ENCODE measurements around the gene MYO5C. TPM values are rescaled to one million over a fixed set of nuclear protein-coding genes. Genes with fewer than 3 reads are reported as not detected.
"Not testable (repeated sequence)": the region's sequence is repeated elsewhere in the genome, so short reads cannot be mapped to it uniquely, and the experiment has no call there.

Gene MYO5C
- total RNA-seq, 1 experiment from 2014 or later = 0.16 TPM

- no peak overlapping the region for H3K4me3 ChIP-seq
- H3K27ac ChIP-seq = no peak overlapping the region
- H3K9me3 ChIP-seq (replicated peaks) = no peaks in the 10 kb centered on the region
- no peaks in the 10 kb centered on the region for H3K36me3 ChIP-seq
- peaks cover 49% of the 10 kb centered on the region for H3K4me1 ChIP-seq (replicated peaks)
- DNase-seq (ENCODE audit: low read depth in 1 of 2, low spot score in 2 of 2) = no peak
- H3K27me3 ChIP-seq (replicated peaks) = no peaks in the 10 kb centered on the region
These were observed 39.7 kb downstream of the MYO5C start for GRCh38 chr15:52255935-52256334.

- no peak for DNase-seq (ENCODE audit: low read depth in 1 of 2, low spot score in 2 of 2)
These were observed 40.6 kb downstream of the MYO5C start for GRCh38 chr15:52255008-52255407.

GRCh38 chr15:52254391-52254790 is 41.2 kb downstream of the MYO5C start:
- Histone ChIP-seq H3K36me3 (no peaks in the 10 kb centered on the region), H3K4me3 (no peak overlapping the region), H3K27me3 (replicated peaks) (no peaks in the 10 kb centered on the region), H3K27ac (no peak overlapping the region), H3K9me3 (replicated peaks) (no peaks in the 10 kb centered on the region), H3K4me1 (replicated peaks) (peaks cover 55% of the 10 kb centered on the region)
- DNase-seq (ENCODE audit: low read depth in 1 of 2, low spot score in 2 of 2) = no peak

More at GRCh38 chr15:52255008-52255407, 40.6 kb downstream of the MYO5C start:
- Histone ChIP-seq H3K9me3 (replicated peaks) (no peaks in the 10 kb centered on the region), H3K4me3 (no peak overlapping the region), H3K4me1 (replicated peaks) (peaks cover 55% of the 10 kb centered on the region), H3K27ac (no peak overlapping the region), H3K27me3 (replicated peaks) (no peaks in the 10 kb centered on the region), H3K36me3 (no peaks in the 10 kb centered on the region)

GRCh38 chr15:52252781-52253180 is 42.8 kb downstream of the MYO5C start:
- no peaks in the 10 kb centered on the region for H3K27me3 ChIP-seq (replicated peaks)
- peak in 1 of 2 experiments; percentile 80 for DNase-seq (ENCODE audit: low read depth in 1 of 2, low spot score in 2 of 2)
- H3K9me3 ChIP-seq (replicated peaks) = no peaks in the 10 kb centered on the region
- H3K4me3 ChIP-seq = no peak overlapping the region
- H3K27ac ChIP-seq = peak overlapping the region; percentile 33
- no peaks in the 10 kb centered on the region for H3K36me3 ChIP-seq
- H3K4me1 ChIP-seq (replicated peaks) = peaks cover 43% of the 10 kb centered on the region

- no peak overlapping the region for H3K27ac ChIP-seq
- no peaks in the 10 kb centered on the region for H3K36me3 ChIP-seq
- no peaks in the 10 kb centered on the region for H3K9me3 ChIP-seq (replicated peaks)
- DNase-seq (ENCODE audit: low read depth in 1 of 2, low spot score in 2 of 2) = no peak
- peaks cover 33% of the 10 kb centered on the region for H3K4me1 ChIP-seq (replicated peaks)
- no peak overlapping the region for H3K4me3 ChIP-seq
- no peaks in the 10 kb centered on the region for H3K27me3 ChIP-seq (replicated peaks)
These were observed 44.3 kb downstream of the MYO5C start for GRCh38 chr15:52251144-52251860.

- H3K4me1 ChIP-seq (replicated peaks) = peaks cover 12% of the 10 kb centered on the region
- no peak for DNase-seq (ENCODE audit: low read depth in 1 of 2, low spot score in 2 of 2)
These were observed 48.1 kb downstream of the MYO5C start for GRCh38 chr15:52247461-52247860.

GRCh38 chr15:52246686-52247431 is 48.7 kb downstream of the MYO5C start:
- Histone ChIP-seq H3K27ac (no peak overlapping the region), H3K36me3 (no peaks in the 10 kb centered on the region), H3K4me3 (no peak overlapping the region), H3K27me3 (replicated peaks) (no peaks in the 10 kb centered on the region), H3K9me3 (replicated peaks) (no peaks in the 10 kb centered on the region), H3K4me1 (replicated peaks) (peaks cover 9% of the 10 kb centered on the region)
- DNase-seq (ENCODE audit: low read depth in 1 of 2, low spot score in 2 of 2) = no peak

More at GRCh38 chr15:52247461-52247860, 48.1 kb downstream of the MYO5C start:
- Histone ChIP-seq H3K27me3 (replicated peaks) (no peaks in the 10 kb centered on the region), H3K4me3 (no peak overlapping the region), H3K9me3 (replicated peaks) (no peaks in the 10 kb centered on the region), H3K36me3 (no peaks in the 10 kb centered on the region), H3K27ac (no peak overlapping the region)

- Histone ChIP-seq H3K36me3 (no peaks in the 10 kb centered on the region), H3K27ac (no peak overlapping the region), H3K27me3 (replicated peaks) (no peaks in the 10 kb centered on the region), H3K9me3 (replicated peaks) (no peaks in the 10 kb centered on the region), H3K4me1 (replicated peaks) (no peaks in the 10 kb centered on the region), H3K4me3 (no peak overlapping the region)
- DNase-seq (ENCODE audit: low read depth in 1 of 2, low spot score in 2 of 2) = no peak
These were observed 51.7 kb downstream of the MYO5C start for GRCh38 chr15:52243697-52244555.

GRCh38 chr15:52243286-52243685 is 52.3 kb downstream of the MYO5C start:
- no peaks in the 10 kb centered on the region for H3K4me1 ChIP-seq (replicated peaks)
- no peaks in the 10 kb centered on the region for H3K36me3 ChIP-seq
- H3K27me3 ChIP-seq (replicated peaks) = no peaks in the 10 kb centered on the region
- DNase-seq (ENCODE audit: low read depth in 1 of 2, low spot score in 2 of 2) = no peak
- H3K9me3 ChIP-seq (replicated peaks) = no peaks in the 10 kb centered on the region
- H3K27ac ChIP-seq = no peak overlapping the region
- no peak overlapping the region for H3K4me3 ChIP-seq

GRCh38 chr15:52241489-52241888 is 54.1 kb downstream of the MYO5C start:
- Histone ChIP-seq H3K27me3 (replicated peaks) (no peaks in the 10 kb centered on the region), H3K9me3 (replicated peaks) (no peaks in the 10 kb centered on the region), H3K4me1 (replicated peaks) (no peaks in the 10 kb centered on the region), H3K4me3 (no peak overlapping the region), H3K27ac (no peak overlapping the region), H3K36me3 (no peaks in the 10 kb centered on the region)
- DNase-seq (ENCODE audit: low read depth in 1 of 2, low spot score in 2 of 2) = no peak

- no peaks in the 10 kb centered on the region for H3K36me3 ChIP-seq
- H3K9me3 ChIP-seq (replicated peaks) = no peaks in the 10 kb centered on the region
- no peaks in the 10 kb centered on the region for H3K4me1 ChIP-seq (replicated peaks)
- no peak overlapping the region for H3K27ac ChIP-seq
- no peaks in the 10 kb centered on the region for H3K27me3 ChIP-seq (replicated peaks)
- DNase-seq (ENCODE audit: low read depth in 1 of 2, low spot score in 2 of 2) = no peak
- no peak overlapping the region for H3K4me3 ChIP-seq
These were observed 55.4 kb downstream of the MYO5C start for GRCh38 chr15:52240166-52240565.

GRCh38 chr15:52238989-52239525 is 56.5 kb downstream of the MYO5C start:
- not testable (repeated sequence) for H3K4me3 ChIP-seq; H3K36me3 ChIP-seq; H3K4me1 ChIP-seq (replicated peaks)

GRCh38 chr15:52238149-52238548 is 57.5 kb downstream of the MYO5C start:
- Histone ChIP-seq H3K4me3 (no peak overlapping the region), H3K4me1 (replicated peaks) (peaks cover 10% of the 10 kb centered on the region), H3K9me3 (replicated peaks) (no peaks in the 10 kb centered on the region), H3K36me3 (no peaks in the 10 kb centered on the region), H3K27ac (no peak overlapping the region), H3K27me3 (replicated peaks) (no peaks in the 10 kb centered on the region)
- no peak for DNase-seq (ENCODE audit: low read depth in 1 of 2, low spot score in 2 of 2)

More at GRCh38 chr15:52238989-52239525, 56.5 kb downstream of the MYO5C start:
- H3K27me3 ChIP-seq (replicated peaks); DNase-seq (ENCODE audit: low read depth in 1 of 2, low spot score in 2 of 2); H3K27ac ChIP-seq; H3K9me3 ChIP-seq (replicated peaks): not testable (repeated sequence)

Measured in SJSA1 (cell line).